Measurements from ENCODE around the gene GLRA2.

Gene GLRA2

GRCh38 chrX:14533867-14534266, 4.5 kb downstream of the GLRA2 start:
- H3K9me3 ChIP-seq (ENCODE audit: insufficient read depth, low read length) = no peaks in the 10 kb centered on the region
- H3K36me3 ChIP-seq (ENCODE audit: low read length) = no peaks in the 10 kb centered on the region
- H3K27ac ChIP-seq (ENCODE audit: low read depth, low read length) = no peak overlapping the region
- H2AFZ ChIP-seq (ENCODE audit: low read depth, low read length, severe bottlenecking) = no peak overlapping the region
- no peak overlapping the region for H3K4me2 ChIP-seq (ENCODE audit: low read depth, low read length, poor library complexity, severe bottlenecking)
- no peaks in the 10 kb centered on the region for H3K79me2 ChIP-seq (ENCODE audit: insufficient read depth, low read length)
- H3F3A ChIP-seq (ENCODE audit: insufficient read depth) = no peaks in the 10 kb centered on the region
- H3K9ac ChIP-seq (ENCODE audit: low read length) = no peak overlapping the region
- H3K27me3 ChIP-seq (ENCODE audit: low read length) = no peaks in the 10 kb centered on the region
- no peaks in the 10 kb centered on the region for H4K20me1 ChIP-seq (ENCODE audit: low read depth, low read length)
- no peak for TF ChIP-seq CTCF (IDR thresholded peaks at IDR 0.05; ENCODE audit: insufficient read depth, low read length, poor library complexity, severe bottlenecking)
- no peak for TF ChIP-seq EZH2phosphoT487 (conservative IDR thresholded peaks at IDR 0.05; ENCODE audit: low read length)
- H3K4me3 ChIP-seq (ENCODE audit: insufficient read depth, low read length, poor library complexity, severe bottlenecking) = no peak overlapping the region
- H3K9me2 ChIP-seq (replicated peaks; ENCODE audit: insufficient read depth, low read length) = no peaks in the 10 kb centered on the region

DNA sequence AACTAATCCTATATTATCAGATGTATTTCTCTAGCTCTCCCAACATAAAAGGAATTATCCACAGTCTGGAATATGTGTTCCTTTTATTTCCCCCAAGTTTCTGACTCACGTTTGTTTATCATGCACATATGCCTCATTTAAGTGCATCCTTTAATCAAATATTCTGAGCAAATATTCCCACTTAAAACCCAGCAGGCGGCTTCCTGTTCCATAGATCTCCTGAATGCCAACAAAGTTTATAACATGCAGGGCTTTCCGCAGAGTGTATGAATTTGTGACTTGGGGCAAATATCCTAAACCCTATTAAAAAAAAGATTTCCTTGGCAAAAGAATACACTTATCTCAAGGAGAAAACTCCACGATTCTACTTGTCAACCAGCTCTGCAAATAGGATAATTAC, 16.9 kb downstream of the GLRA2 start:
- no peaks in the 10 kb centered on the region for H3K79me2 ChIP-seq (ENCODE audit: insufficient read depth, low read length)

DNA sequence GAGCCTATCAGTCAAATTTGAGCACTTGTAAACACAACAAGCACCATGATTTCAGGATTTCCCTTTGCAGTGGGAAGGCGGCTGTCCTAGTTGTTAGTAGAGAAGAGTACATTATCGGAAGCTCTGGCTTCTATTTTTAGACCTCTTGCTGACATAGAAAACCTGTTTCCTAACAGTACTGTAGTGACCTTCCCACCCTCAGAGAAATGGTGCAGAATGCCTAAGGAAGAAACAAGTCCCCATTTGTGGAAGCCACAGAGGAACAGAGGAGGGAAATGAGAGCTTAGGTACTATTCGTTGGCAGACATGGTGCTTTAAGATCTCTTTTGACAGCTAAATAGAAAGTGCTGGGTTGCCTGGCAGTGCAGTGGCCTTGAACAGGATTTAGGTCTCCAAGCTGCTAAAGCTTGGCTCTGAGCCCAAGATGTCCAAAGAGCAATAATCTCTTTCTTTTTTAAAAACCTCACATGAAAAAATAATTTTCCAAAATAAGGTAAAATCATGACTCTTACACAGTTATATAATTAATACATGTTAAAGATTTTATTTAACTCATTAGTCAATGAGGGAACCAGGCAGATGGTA, 24.9 kb downstream of the GLRA2 start:
- Histone ChIP-seq H3K79me2 (ENCODE audit: insufficient read depth, low read length) (no peaks in the 10 kb centered on the region), H3K9me2 (replicated peaks; ENCODE audit: insufficient read depth, low read length) (no peaks in the 10 kb centered on the region), H3K4me3 (ENCODE audit: insufficient read depth, low read length, poor library complexity, severe bottlenecking) (no peak overlapping the region), H3K9me3 (ENCODE audit: insufficient read depth, low read length) (no peaks in the 10 kb centered on the region), H3K36me3 (ENCODE audit: low read length) (no peaks in the 10 kb centered on the region), H3K27ac (ENCODE audit: low read depth, low read length) (no peak overlapping the region), H4K20me1 (ENCODE audit: low read depth, low read length) (no peaks in the 10 kb centered on the region), H3K27me3 (ENCODE audit: low read length) (no peaks in the 10 kb centered on the region), H3K9ac (ENCODE audit: low read length) (no peak overlapping the region), H3F3A (ENCODE audit: insufficient read depth) (no peaks in the 10 kb centered on the region), H3K4me2 (ENCODE audit: low read depth, low read length, poor library complexity, severe bottlenecking) (no peak overlapping the region), H2AFZ (ENCODE audit: low read depth, low read length, severe bottlenecking) (no peak overlapping the region)
- TF ChIP-seq EZH2phosphoT487 (conservative IDR thresholded peaks at IDR 0.05; ENCODE audit: low read length) = no peak

More for the DNA sequence above, 16.9 kb downstream of the GLRA2 start:
- H3K27ac ChIP-seq (ENCODE audit: low read depth, low read length) = no peak overlapping the region
- no peak overlapping the region for H3K4me3 ChIP-seq (ENCODE audit: insufficient read depth, low read length, poor library complexity, severe bottlenecking)
- H2AFZ ChIP-seq (ENCODE audit: low read depth, low read length, severe bottlenecking) = no peak overlapping the region
- no peak for TF ChIP-seq EZH2phosphoT487 (conservative IDR thresholded peaks at IDR 0.05; ENCODE audit: low read length)
- no peak for TF ChIP-seq CTCF (IDR thresholded peaks at IDR 0.05; ENCODE audit: insufficient read depth, low read length, poor library complexity, severe bottlenecking)
- H3K9ac ChIP-seq (ENCODE audit: low read length) = no peak overlapping the region
- H3K4me2 ChIP-seq (ENCODE audit: low read depth, low read length, poor library complexity, severe bottlenecking) = no peak overlapping the region
- no peaks in the 10 kb centered on the region for H4K20me1 ChIP-seq (ENCODE audit: low read depth, low read length)
- H3K36me3 ChIP-seq (ENCODE audit: low read length) = no peaks in the 10 kb centered on the region
- no peaks in the 10 kb centered on the region for H3K9me3 ChIP-seq (ENCODE audit: insufficient read depth, low read length)
- H3F3A ChIP-seq (ENCODE audit: insufficient read depth) = no peaks in the 10 kb centered on the region
- H3K27me3 ChIP-seq (ENCODE audit: low read length) = no peaks in the 10 kb centered on the region
- H3K9me2 ChIP-seq (replicated peaks; ENCODE audit: insufficient read depth, low read length) = no peaks in the 10 kb centered on the region

DNA sequence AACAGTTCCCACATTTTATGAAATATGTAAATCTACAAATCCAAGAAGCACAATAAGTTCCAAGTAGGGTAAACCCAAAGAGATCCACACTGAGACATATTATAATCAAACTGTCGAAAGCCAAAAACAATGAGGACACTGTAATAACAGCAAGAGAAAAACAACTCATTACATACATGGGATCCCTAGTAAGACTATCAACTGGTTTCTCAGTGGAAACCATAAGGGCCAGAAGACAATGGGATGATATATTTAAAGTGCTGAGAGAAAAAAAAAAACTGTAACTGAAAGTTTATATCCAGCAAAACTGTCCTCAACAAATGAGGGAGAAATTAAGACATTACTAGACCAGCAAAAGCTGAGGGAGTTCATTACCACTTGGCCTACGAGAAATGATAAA, 34.7 kb downstream of the GLRA2 start:
- Histone ChIP-seq H3K79me2 (ENCODE audit: insufficient read depth, low read length) (no peaks in the 10 kb centered on the region), H2AFZ (ENCODE audit: low read depth, low read length, severe bottlenecking) (no peak overlapping the region), H3K27ac (ENCODE audit: low read depth, low read length) (no peak overlapping the region), H3F3A (ENCODE audit: insufficient read depth) (no peaks in the 10 kb centered on the region), H3K4me2 (ENCODE audit: low read depth, low read length, poor library complexity, severe bottlenecking) (no peak overlapping the region), H3K36me3 (ENCODE audit: low read length) (no peaks in the 10 kb centered on the region), H3K27me3 (ENCODE audit: low read length) (no peaks in the 10 kb centered on the region), H3K9me2 (replicated peaks; ENCODE audit: insufficient read depth, low read length) (no peaks in the 10 kb centered on the region), H3K9me3 (ENCODE audit: insufficient read depth, low read length) (no peaks in the 10 kb centered on the region), H3K9ac (ENCODE audit: low read length) (no peak overlapping the region), H3K4me3 (ENCODE audit: insufficient read depth, low read length, poor library complexity, severe bottlenecking) (no peak overlapping the region), H4K20me1 (ENCODE audit: low read depth, low read length) (no peaks in the 10 kb centered on the region)
- TF ChIP-seq EZH2phosphoT487 (conservative IDR thresholded peaks at IDR 0.05; ENCODE audit: low read length) (no peak), CTCF (IDR thresholded peaks at IDR 0.05; ENCODE audit: insufficient read depth, low read length, poor library complexity, severe bottlenecking) (no peak)
